ENCODE data around the gene KLK6. TPM values are rescaled to one million over a fixed set of nuclear protein-coding genes. Genes with fewer than 3 reads are reported as not detected.
"Not testable (repeated sequence)": the region's sequence is repeated elsewhere in the genome, so short reads cannot be mapped to it uniquely, and the experiment has no call there.

The KLK6 gene
- total RNA-seq, 1 donor from 2014 or later = 10.3 TPM

GRCh38 chr19:50977626-50978025 lies 8.2 kb upstream of the KLK6 start:
- no peaks in the 10 kb centered on the region for H3K9me3 ChIP-seq
- DNase-seq (ENCODE audit: extremely low spot score in 2 of 2) = no peak
- H3K4me1 ChIP-seq = no peaks in the 10 kb centered on the region
- no peak overlapping the region for H3K4me3 ChIP-seq
- H3K27ac ChIP-seq = no peak overlapping the region
- no peaks in the 10 kb centered on the region for H3K36me3 ChIP-seq
- intact Hi-C loops (cut with DNase I) = no loop called here
- H3K27me3 ChIP-seq = no peaks in the 10 kb centered on the region
- TF ChIP-seq POLR2AphosphoS5 (IDR thresholded peaks at IDR 0.05; ENCODE audit: insufficient read depth in 1 of 2, low read depth in 1 of 2) = no peak
- no peak for TF ChIP-seq POLR2A (IDR thresholded peaks at IDR 0.05)
- TF ChIP-seq CTCF (IDR thresholded peaks at IDR 0.05) = no peak

- Histone ChIP-seq H3K4me1 (no peaks in the 10 kb centered on the region), H3K9me3 (no peaks in the 10 kb centered on the region), H3K27me3 (no peaks in the 10 kb centered on the region), H3K36me3 (no peaks in the 10 kb centered on the region), H3K4me3 (no peak overlapping the region), H3K27ac (no peak overlapping the region)
- intact Hi-C loops (cut with DNase I) = no loop called here
- DNase-seq (ENCODE audit: extremely low spot score in 2 of 2) = no peak
- no peak for TF ChIP-seq POLR2AphosphoS5 (IDR thresholded peaks at IDR 0.05; ENCODE audit: insufficient read depth in 1 of 2, low read depth in 1 of 2)
- TF ChIP-seq POLR2A (IDR thresholded peaks at IDR 0.05) = no peak
- TF ChIP-seq CTCF (IDR thresholded peaks at IDR 0.05) = no peak
Observed at GRCh38 chr19:50975766-50976165, 6.4 kb upstream of the KLK6 start.

GRCh38 chr19:50974702-50975556 lies 5.5 kb upstream of the KLK6 start:
- Histone ChIP-seq H3K4me1 (no peaks in the 10 kb centered on the region), H3K36me3 (no peaks in the 10 kb centered on the region), H3K9me3 (no peaks in the 10 kb centered on the region), H3K27ac (no peak overlapping the region), H3K27me3 (no peaks in the 10 kb centered on the region), H3K4me3 (no peak overlapping the region)
- intact Hi-C loops (cut with DNase I) = no loop called here
- no peak for TF ChIP-seq POLR2A (IDR thresholded peaks at IDR 0.05)
- no peak for TF ChIP-seq POLR2AphosphoS5 (IDR thresholded peaks at IDR 0.05; ENCODE audit: insufficient read depth in 1 of 2, low read depth in 1 of 2)
- TF ChIP-seq CTCF (IDR thresholded peaks at IDR 0.05) = no peak
- no peak for DNase-seq (ENCODE audit: extremely low spot score in 2 of 2)

- intact Hi-C loops (cut with DNase I) = no loop called here
- no peaks in the 10 kb centered on the region for H3K27me3 ChIP-seq
- H3K9me3 ChIP-seq = no peaks in the 10 kb centered on the region
- H3K4me1 ChIP-seq = no peaks in the 10 kb centered on the region
- H3K36me3 ChIP-seq = no peaks in the 10 kb centered on the region
- DNase-seq (ENCODE audit: extremely low spot score in 2 of 2) = no peak
- no peak overlapping the region for H3K27ac ChIP-seq
- TF ChIP-seq POLR2A (IDR thresholded peaks at IDR 0.05) (no peak), POLR2AphosphoS5 (IDR thresholded peaks at IDR 0.05; ENCODE audit: insufficient read depth in 1 of 2, low read depth in 1 of 2) (no peak), CTCF (IDR thresholded peaks at IDR 0.05) (no peak)
- no peak overlapping the region for H3K4me3 ChIP-seq
Observed at GRCh38 chr19:50972795-50973376, 3.5 kb upstream of the KLK6 start.

- H3K4me1 ChIP-seq; intact Hi-C loops (cut with DNase I); DNase-seq (ENCODE audit: extremely low spot score in 2 of 2); H3K36me3 ChIP-seq; H3K4me3 ChIP-seq; H3K9me3 ChIP-seq; H3K27ac ChIP-seq; H3K27me3 ChIP-seq: not testable (repeated sequence)
Observed at GRCh38 chr19:50969810-50970209, 419 bp upstream of the KLK6 start.
